Measurements from ENCODE around the gene ARHGAP4.

ARHGAP4 gene

DNA sequence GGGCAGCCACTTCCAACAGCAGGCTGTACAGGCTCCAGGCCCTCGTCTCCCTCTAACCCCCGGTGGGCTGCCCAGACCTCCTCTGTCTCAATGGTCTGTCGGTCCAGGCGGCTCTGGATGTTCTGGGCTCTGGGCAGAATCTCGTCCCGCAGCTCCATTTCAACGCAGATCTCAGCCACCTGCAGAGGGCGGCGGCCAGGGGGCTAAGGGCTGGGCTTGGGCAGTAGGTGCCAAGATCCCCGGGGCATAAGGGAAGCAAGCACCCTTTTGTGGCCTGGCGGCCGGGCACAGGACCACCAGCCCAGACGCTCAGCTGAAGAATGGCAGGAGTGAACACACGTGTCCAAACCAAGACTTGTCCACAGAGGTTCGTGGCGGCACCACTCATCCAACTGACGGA, 12.4 kb downstream of the ARHGAP4 start:
- Histone ChIP-seq H3K4me3 (ENCODE audit: low read length) (no peak overlapping the region), H3K36me3 (ENCODE audit: control insufficient read depth, insufficient read depth, low read length) (no peaks in the 10 kb centered on the region), H3K4me1 (ENCODE audit: control insufficient read depth, insufficient read depth, low read length) (no peaks in the 10 kb centered on the region), H3K27me3 (ENCODE audit: control insufficient read depth, insufficient read depth, low read length) (peaks cover 5% of the 10 kb centered on the region), H3K9ac (ENCODE audit: low read length) (no peak overlapping the region), H3K27ac (ENCODE audit: low read depth, low read length) (no peak overlapping the region)

DNA sequence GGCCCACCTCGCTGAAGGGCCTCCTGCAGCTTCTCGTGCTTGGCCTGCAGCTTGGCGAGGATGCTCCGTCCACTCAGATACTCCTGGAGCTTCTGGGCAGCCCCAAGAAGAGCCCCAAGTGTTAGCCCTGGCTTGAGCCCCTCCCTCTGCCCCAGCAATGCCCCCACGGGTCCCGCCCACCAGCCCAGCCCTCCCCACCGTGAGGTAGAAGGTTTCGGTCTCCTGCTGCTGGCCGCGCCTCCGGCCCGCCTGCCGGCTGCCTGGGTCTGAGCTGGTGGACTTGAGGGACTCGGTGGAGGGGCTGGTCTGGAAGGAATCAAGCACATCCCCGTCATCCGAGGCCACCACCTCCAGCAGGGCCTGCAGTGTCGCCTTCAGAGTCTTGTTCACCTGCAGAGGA, 12.9 kb downstream of the ARHGAP4 start:
- H3K27ac ChIP-seq (ENCODE audit: low read depth, low read length): no peak overlapping the region
- H3K4me1 ChIP-seq (ENCODE audit: control insufficient read depth, insufficient read depth, low read length): no peaks in the 10 kb centered on the region
- no peak overlapping the region for H3K9ac ChIP-seq (ENCODE audit: low read length)
- H3K36me3 ChIP-seq (ENCODE audit: control insufficient read depth, insufficient read depth, low read length): no peaks in the 10 kb centered on the region
- peaks cover 4% of the 10 kb centered on the region for H3K27me3 ChIP-seq (ENCODE audit: control insufficient read depth, insufficient read depth, low read length)
- no peak overlapping the region for H3K4me3 ChIP-seq (ENCODE audit: low read length)

DNA sequence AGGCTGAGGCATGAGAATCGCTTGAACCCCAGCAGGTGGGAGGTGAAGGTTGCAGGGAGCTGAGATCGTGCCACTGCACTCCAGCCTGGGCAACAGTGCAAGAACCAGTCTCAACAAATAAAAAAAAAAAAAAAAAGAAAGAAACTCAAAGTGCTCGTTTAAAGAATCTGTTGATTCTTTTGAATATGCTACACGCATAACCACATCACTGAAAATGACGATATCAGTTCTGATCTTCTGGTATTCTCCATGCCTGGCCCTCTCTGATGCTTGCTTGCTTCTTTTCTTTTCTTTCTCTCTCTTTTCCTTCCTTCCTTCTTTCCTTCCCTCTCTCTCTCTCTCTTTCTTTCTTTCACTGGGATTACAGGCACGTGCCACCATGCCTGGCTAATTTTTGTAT, 14.3 kb downstream of the ARHGAP4 start:
- no peak overlapping the region for H3K4me3 ChIP-seq (ENCODE audit: low read length)

DNA sequence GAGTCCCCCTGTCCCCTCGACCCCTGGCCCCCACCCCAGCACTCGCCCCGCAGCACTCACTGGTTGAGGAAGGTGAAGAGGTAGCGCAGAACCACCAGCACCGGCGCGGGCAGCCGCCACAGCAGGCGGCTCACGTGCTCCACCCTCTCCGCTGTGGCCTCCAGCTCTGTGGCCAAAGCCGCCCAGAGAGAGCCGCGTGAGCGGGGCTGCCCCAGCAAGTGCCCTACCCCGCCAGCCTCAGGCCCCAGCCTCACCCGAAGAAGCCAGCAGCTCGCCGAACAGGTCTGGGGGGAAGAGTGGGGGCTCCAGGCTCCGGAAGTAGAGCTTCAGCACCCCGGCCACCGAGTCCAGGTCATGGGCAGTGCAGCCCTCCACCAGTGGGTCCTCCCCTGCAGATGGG, 15.6 kb downstream of the ARHGAP4 start:
- no peaks in the 10 kb centered on the region for H3K36me3 ChIP-seq (ENCODE audit: control insufficient read depth, insufficient read depth, low read length)
- no peak overlapping the region for H3K4me3 ChIP-seq (ENCODE audit: low read length)

More for the DNA sequence above, 14.3 kb downstream of the ARHGAP4 start:
- H3K27ac ChIP-seq (ENCODE audit: low read depth, low read length): no peak overlapping the region
- peaks cover 4% of the 10 kb centered on the region for H3K27me3 ChIP-seq (ENCODE audit: control insufficient read depth, insufficient read depth, low read length)
- H3K9ac ChIP-seq (ENCODE audit: low read length): no peak overlapping the region
- no peaks in the 10 kb centered on the region for H3K36me3 ChIP-seq (ENCODE audit: control insufficient read depth, insufficient read depth, low read length)
- no peaks in the 10 kb centered on the region for H3K4me1 ChIP-seq (ENCODE audit: control insufficient read depth, insufficient read depth, low read length)

DNA sequence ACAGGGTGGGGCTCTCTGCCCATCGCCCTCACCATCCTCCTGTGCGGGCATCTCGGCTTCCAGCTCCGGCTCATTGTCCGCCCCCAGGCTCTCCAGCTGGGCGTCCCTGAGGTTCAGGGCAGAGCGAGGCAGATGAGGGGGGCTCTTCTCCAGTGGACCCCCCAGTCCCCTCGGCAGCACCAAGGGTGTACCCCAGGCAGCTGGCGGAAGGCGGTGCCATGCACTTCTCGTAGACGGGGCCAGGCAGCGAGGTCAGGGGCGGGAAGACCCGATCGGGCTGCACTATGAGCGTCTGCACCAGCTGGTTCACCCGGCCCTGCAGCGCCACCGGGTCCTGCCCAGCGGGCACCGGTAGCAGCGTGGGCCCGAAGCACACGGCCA, 16.1 kb downstream of the ARHGAP4 start:
- Histone ChIP-seq H3K4me3 (ENCODE audit: low read length) (no peak overlapping the region), H3K27ac (ENCODE audit: low read depth, low read length) (no peak overlapping the region), H3K36me3 (ENCODE audit: control insufficient read depth, insufficient read depth, low read length) (no peaks in the 10 kb centered on the region), H3K4me1 (ENCODE audit: control insufficient read depth, insufficient read depth, low read length) (no peaks in the 10 kb centered on the region), H3K9ac (ENCODE audit: low read length) (no peak overlapping the region), H3K27me3 (ENCODE audit: control insufficient read depth, insufficient read depth, low read length) (peaks cover 9% of the 10 kb centered on the region)

More for the DNA sequence above, 15.6 kb downstream of the ARHGAP4 start:
- Histone ChIP-seq H3K9ac (ENCODE audit: low read length) (no peak overlapping the region), H3K27me3 (ENCODE audit: control insufficient read depth, insufficient read depth, low read length) (peaks cover 9% of the 10 kb centered on the region), H3K27ac (ENCODE audit: low read depth, low read length) (no peak overlapping the region), H3K4me1 (ENCODE audit: control insufficient read depth, insufficient read depth, low read length) (no peaks in the 10 kb centered on the region)

DNA sequence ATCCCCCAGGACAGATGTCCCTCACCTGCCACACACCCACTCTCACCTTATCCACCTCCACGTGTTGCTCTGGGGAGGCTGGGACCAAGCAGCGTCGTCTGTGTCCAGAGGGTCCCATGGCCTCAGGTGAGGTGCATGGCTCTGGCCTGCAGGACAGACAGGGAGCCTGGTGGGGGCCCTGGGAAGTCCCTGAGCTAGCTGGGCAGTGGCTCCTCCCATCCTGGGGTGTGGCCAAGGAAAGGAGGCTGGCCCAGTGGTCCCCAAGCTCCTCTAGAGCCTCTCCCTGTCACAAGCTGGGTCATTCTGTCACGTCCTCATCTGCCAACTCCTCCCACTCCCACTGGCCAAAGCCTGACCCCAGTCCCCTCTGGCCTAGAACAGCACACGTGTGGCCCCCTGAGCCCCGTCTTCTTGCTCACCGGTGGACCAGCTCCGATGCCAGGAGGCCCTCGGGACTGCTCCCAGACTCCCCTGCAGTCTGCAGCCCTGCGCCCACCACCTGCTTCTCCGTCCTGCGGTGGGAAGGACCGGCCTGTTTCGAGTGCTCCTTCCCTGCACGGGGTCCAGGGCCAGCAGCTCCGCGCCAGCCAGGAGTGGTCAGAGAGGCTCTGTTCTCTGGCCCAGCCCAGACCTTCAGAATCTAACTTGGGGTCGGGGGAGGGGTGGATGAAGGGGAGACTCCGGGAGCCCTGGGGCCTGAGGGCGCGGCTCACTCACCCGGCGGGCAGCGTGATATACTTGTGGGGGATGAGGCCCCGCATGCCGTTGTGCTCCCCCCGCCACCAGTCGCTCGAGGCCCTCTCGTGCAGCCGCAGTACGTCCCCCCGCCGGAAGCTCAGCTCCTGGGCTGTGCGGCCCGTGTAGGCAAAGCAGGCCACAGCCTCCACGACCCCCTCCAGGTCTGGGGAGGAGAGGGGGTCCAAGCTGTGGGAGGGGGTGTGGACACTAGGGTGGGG, 16.8 kb downstream of the ARHGAP4 start:
- Histone ChIP-seq H3K4me3 (ENCODE audit: low read length) (no peak overlapping the region), H3K27ac (ENCODE audit: low read depth, low read length) (no peak overlapping the region), H3K4me1 (ENCODE audit: control insufficient read depth, insufficient read depth, low read length) (no peaks in the 10 kb centered on the region), H3K9ac (ENCODE audit: low read length) (no peak overlapping the region), H3K36me3 (ENCODE audit: control insufficient read depth, insufficient read depth, low read length) (no peaks in the 10 kb centered on the region), H3K27me3 (ENCODE audit: control insufficient read depth, insufficient read depth, low read length) (peaks cover 9% of the 10 kb centered on the region)

DNA sequence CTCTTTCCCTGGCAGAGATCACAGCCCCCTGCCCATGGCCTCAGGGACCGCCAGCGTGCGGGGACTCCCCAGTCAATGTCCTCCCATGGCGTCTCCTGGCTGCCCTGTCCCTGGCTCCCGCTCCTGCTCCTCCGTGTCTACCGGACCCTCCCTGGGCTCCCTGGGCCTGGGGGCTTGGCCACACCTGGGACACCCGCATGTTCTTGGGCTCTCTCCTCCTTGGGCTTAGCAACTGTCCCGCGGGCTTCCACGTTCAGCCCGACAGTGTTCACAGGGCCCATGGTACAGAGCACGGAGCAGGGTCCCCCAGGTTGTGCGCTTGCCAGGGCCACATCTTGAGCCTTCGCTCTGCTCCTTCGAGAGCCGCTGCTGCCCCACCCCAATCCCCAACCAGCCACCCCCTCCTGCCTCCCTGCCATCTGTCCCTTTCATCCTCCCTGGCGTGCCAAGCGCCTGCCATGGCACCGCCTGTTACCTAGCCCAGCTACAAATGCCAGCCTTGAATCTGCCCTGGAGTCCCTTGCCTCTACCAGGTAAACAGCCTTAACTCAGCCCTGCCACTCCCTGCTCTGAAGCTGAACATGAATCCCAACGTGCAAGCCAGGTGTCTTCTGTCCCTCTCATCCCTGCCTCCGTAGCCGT, 17.7 kb downstream of the ARHGAP4 start:
- Histone ChIP-seq H3K27ac (ENCODE audit: low read depth, low read length) (no peak overlapping the region), H3K4me3 (ENCODE audit: low read length) (no peak overlapping the region), H3K27me3 (ENCODE audit: control insufficient read depth, insufficient read depth, low read length) (peaks cover 7% of the 10 kb centered on the region), H3K4me1 (ENCODE audit: control insufficient read depth, insufficient read depth, low read length) (no peaks in the 10 kb centered on the region), H3K9ac (ENCODE audit: low read length) (no peak overlapping the region), H3K36me3 (ENCODE audit: control insufficient read depth, insufficient read depth, low read length) (no peaks in the 10 kb centered on the region)

DNA sequence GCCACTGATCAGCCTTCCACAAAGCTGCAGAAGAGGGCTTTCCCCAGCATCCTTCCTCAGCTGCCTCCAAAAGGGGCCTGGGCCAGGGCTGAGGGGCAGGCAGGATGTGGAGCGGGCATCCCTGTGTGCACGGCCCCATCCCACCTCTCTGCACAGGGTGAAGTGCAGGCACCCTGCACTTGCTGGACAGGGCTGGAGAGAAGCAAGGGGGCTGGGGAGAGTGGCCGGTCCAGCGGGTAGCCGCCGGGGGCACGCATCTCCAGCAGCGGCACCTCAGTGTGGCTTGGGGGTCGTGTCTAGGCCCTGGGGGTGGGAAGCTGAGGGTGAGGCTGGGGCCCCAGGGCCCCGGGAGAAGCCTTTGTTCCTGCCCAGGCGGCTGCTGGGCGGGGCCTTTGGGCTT, 18.6 kb downstream of the ARHGAP4 start:
- H3K27me3 ChIP-seq (ENCODE audit: control insufficient read depth, insufficient read depth, low read length): peaks cover 9% of the 10 kb centered on the region
- no peak overlapping the region for H3K27ac ChIP-seq (ENCODE audit: low read depth, low read length)
- no peak overlapping the region for H3K9ac ChIP-seq (ENCODE audit: low read length)
- no peak overlapping the region for H3K4me3 ChIP-seq (ENCODE audit: low read length)
- no peaks in the 10 kb centered on the region for H3K4me1 ChIP-seq (ENCODE audit: control insufficient read depth, insufficient read depth, low read length)
- no peaks in the 10 kb centered on the region for H3K36me3 ChIP-seq (ENCODE audit: control insufficient read depth, insufficient read depth, low read length)

DNA sequence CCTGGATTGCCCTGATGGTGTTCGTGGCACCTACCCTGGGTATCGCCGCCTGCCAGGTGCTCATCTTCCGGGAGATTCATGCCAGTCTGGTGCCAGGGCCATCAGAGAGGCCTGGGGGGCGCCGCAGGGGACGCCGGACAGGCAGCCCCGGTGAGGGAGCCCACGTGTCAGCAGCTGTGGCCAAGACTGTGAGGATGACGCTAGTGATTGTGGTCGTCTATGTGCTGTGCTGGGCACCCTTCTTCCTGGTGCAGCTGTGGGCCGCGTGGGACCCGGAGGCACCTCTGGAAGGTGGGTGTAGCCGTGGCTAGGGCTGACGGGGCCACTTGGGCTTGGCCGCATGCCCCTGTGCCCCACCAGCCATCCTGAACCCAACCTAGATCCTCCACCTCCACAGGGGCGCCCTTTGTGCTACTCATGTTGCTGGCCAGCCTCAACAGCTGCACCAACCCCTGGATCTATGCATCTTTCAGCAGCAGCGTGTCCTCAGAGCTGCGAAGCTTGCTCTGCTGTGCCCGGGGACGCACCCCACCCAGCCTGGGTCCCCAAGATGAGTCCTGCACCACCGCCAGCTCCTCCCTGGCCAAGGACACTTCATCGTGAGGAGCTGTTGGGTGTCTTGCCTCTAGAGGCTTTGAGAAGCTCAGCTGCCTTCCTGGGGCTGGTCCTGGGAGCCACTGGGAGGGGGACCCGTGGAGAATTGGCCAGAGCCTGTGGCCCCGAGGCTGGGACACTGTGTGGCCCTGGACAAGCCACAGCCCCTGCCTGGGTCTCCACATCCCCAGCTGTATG, 19.7 kb downstream of the ARHGAP4 start:
- H3K27ac ChIP-seq (ENCODE audit: low read depth, low read length): no peak overlapping the region
- H3K36me3 ChIP-seq (ENCODE audit: control insufficient read depth, insufficient read depth, low read length): no peaks in the 10 kb centered on the region
- no peaks in the 10 kb centered on the region for H3K4me1 ChIP-seq (ENCODE audit: control insufficient read depth, insufficient read depth, low read length)
- H3K4me3 ChIP-seq (ENCODE audit: low read length): no peak overlapping the region
- H3K9ac ChIP-seq (ENCODE audit: low read length): no peak overlapping the region
- H3K27me3 ChIP-seq (ENCODE audit: control insufficient read depth, insufficient read depth, low read length): peaks cover 9% of the 10 kb centered on the region

DNA sequence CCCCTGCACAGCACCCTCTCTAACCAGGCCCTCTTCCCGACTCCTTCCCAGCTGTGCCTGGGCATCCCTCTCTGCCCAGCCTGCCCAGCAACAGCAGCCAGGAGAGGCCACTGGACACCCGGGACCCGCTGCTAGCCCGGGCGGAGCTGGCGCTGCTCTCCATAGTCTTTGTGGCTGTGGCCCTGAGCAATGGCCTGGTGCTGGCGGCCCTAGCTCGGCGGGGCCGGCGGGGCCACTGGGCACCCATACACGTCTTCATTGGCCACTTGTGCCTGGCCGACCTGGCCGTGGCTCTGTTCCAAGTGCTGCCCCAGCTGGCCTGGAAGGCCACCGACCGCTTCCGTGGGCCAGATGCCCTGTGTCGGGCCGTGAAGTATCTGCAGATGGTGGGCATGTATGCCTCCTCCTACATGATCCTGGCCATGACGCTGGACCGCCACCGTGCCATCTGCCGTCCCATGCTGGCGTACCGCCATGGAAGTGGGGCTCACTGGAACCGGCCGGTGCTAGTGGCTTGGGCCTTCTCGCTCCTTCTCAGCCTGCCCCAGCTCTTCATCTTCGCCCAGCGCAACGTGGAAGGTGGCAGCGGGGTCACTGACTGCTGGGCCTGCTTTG, 20.5 kb downstream of the ARHGAP4 start:
- H3K27me3 ChIP-seq (ENCODE audit: control insufficient read depth, insufficient read depth, low read length): peaks cover 9% of the 10 kb centered on the region
- H3K4me3 ChIP-seq (ENCODE audit: low read length): no peak overlapping the region
- H3K4me1 ChIP-seq (ENCODE audit: control insufficient read depth, insufficient read depth, low read length): no peaks in the 10 kb centered on the region
- H3K27ac ChIP-seq (ENCODE audit: low read depth, low read length): no peak overlapping the region
- no peaks in the 10 kb centered on the region for H3K36me3 ChIP-seq (ENCODE audit: control insufficient read depth, insufficient read depth, low read length)
- no peak overlapping the region for H3K9ac ChIP-seq (ENCODE audit: low read length)

DNA sequence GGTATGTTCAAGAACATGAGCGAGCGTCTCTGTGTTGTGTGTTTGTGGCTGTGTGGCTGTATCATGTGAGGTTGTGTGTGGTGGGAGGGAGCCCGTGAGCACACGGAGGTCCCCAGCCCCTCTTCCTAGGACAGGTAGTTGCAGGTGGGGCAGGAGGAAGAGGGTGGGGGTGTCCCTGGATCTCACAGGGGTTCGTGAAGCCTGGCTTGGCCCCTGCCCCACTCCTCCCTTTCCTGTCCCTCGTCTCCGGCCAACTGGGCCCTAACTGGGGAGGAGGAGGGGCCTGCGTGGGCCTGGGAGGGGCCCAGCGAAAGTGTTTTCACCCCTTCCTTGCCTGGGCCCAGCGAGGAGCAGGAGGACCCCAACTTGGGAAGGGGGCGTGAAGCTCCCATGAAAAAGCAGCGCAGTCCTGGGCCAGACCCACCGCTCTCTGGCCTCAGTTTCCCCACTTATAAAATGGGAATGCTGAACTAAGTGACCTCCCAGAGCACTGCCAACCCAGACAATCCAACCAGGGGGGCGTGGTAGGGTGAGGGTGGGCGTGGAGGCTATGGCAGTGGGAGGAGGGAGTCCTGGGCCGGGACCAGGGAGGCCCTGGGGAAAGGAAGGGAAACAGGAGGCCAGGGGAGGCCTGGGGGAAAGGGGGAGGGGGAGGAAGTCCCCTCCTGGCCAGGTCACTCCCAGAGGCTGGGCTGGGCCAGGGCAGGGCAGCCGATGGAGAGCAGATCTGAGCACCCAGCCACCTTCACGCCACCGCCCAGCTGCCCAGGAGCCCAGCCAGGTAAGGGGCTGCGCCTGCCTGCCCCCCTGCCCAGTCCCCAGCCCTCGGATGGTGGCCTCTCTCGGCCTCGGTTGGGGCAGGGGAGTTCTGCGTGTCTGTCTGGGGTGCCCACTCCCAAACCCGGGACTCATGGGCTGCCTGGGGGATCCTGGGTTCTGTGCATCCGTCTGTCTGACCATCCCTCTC, 21.8 kb downstream of the ARHGAP4 start, which contains the start of gene AVPR2:
AVPR2 (plus strand) TSS at position 683 of the 967 bp plus-strand sequence. CDS start 473 bp downstream, outside the sequence.
- Histone ChIP-seq H3K9ac (ENCODE audit: low read length) (no peak within 1 kb of the TSS), H3K4me3 (ENCODE audit: low read length) (no peak within 1 kb of the TSS), H3K36me3 (ENCODE audit: control insufficient read depth, insufficient read depth, low read length) (no peaks in the 10 kb centered on the region), H3K27me3 (ENCODE audit: control insufficient read depth, insufficient read depth, low read length) (peaks cover 9% of the 10 kb centered on the region), H3K4me1 (ENCODE audit: control insufficient read depth, insufficient read depth, low read length) (no peaks in the 10 kb centered on the region), H3K27ac (ENCODE audit: low read depth, low read length) (peak within 1 kb of the TSS; percentile 15)

All from rectal smooth muscle tissue (tissue), 1 donor.